ENCODE data around the gene SMARCD1.

Gene SMARCD1

DNA sequence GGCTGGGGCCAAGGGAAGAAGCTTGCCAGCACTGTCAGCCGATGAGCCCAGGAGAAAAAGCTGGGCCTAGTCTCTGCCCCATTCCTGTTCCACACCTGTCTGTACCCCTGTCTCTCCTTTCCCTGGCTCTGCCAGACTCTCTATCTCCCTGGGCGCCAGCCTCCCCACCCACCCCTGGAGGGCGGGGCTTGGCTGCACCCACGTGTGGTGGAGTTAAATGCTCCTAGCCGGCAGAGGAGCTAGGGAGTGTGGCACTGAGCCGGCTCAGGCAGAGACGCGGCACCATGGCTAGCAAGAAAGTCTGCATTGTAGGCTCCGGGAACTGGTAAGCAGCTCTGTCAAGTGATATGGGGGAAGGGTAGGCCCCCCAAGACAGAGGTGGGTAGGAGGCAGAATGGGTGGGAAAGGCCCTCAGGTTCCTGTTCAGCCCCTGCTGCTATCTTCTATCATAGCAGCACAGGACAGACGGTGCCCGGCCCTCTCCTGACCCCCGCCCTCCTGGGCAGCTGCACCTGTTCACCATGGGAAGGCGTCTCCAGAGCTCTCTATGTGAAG, 18.7 kb downstream of the SMARCD1 start, which contains the start of gene GPD1:
TSS of gene GPD1 (plus strand) at position 242 of the 555 bp plus-strand sequence. CDS start at position 285, 43 bp downstream.
- in situ Hi-C loops (cut with MboI; ENCODE audit: low sequenced_read_pairs) = no loop called here

DNA sequence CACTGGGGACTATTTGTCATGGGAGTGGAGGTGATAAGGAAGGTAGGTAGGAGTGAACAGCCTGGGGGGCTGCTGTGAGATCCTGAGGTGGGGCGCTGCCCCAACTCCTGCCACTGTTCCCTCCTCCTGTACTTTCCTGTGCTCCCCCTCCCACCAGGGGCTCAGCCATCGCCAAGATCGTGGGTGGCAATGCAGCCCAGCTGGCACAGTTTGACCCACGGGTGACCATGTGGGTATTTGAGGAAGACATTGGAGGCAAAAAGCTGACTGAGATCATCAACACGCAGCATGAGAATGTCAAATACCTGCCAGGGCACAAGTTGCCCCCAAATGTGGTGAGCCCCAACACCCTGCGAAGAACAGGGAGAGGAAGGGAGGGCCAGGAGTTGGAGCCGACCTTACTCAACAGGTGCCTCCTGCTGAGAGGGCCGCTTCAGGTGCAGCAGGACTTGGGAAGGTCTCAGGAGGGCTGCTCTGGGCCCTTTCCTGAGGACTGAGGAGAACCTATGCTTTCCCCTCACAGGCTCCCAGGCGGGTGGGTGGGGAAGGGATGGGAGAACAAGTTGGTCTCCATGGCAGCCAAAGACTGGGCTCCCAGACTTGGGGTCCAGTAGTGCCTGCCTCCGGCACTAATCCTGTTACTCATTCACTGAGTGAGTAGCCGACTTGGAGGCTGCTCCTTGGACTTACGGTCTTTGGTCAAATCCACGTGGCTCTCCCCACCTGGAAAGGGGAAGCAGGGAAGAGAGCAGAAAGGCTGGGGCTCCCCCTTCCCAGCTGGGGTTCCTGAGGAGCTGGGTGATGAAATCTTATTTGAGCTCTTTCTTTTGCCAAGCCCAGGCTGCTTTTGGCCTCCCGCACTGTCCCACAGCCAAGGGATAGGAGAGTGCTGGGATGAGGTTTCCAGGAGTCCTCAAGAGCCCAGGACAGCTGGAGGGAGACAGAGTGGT, 19.6 kb downstream of the SMARCD1 start:
- in situ Hi-C loops (cut with MboI; ENCODE audit: low sequenced_read_pairs) = no loop called here

DNA sequence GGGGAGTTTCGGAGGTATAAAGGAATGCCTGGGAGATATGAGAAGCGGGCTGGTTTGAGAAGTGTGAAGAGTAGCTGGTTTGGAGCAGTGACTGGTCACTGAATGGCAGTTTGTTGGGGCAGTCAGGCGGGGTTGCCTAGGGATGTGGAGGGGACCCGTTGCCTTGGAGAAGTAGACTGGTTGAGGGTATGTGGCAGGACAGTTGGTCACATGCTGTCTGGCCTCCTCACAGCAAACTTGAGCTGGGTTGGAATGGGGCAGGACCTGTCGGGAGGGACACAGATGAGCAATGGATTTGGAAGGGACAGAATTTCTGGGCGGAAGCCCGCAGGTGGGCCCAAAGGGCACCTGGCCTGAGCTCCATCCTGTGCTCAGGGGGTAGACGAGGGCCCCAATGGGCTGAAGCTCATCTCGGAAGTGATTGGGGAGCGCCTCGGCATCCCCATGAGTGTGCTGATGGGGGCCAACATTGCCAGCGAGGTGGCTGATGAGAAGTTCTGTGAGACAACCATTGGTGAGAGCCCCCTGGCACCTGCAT, 20.8 kb downstream of the SMARCD1 start:
- in situ Hi-C loops (cut with MboI; ENCODE audit: low sequenced_read_pairs) = no loop called here

DNA sequence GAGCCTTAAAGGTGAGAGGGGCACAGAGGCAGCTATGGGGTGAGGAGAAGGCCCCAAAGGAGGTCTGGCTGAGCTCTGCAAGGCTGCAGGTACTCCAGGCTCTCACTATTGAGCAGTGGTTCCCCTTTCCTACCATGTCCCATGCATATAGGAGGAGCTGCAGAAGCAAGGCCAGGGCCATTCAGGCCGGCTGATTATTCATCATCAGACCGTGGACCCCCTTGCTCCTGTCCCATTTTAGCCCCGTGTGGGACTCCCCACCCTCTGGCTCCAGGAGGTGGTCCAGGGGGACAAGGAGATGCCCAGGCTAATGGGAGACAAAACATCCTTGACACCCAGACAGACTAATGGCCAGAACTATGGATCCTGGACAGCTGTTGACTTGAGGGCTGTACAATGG, 21.8 kb downstream of the SMARCD1 start:
- in situ Hi-C loops (cut with MboI; ENCODE audit: low sequenced_read_pairs) = no loop called here

DNA sequence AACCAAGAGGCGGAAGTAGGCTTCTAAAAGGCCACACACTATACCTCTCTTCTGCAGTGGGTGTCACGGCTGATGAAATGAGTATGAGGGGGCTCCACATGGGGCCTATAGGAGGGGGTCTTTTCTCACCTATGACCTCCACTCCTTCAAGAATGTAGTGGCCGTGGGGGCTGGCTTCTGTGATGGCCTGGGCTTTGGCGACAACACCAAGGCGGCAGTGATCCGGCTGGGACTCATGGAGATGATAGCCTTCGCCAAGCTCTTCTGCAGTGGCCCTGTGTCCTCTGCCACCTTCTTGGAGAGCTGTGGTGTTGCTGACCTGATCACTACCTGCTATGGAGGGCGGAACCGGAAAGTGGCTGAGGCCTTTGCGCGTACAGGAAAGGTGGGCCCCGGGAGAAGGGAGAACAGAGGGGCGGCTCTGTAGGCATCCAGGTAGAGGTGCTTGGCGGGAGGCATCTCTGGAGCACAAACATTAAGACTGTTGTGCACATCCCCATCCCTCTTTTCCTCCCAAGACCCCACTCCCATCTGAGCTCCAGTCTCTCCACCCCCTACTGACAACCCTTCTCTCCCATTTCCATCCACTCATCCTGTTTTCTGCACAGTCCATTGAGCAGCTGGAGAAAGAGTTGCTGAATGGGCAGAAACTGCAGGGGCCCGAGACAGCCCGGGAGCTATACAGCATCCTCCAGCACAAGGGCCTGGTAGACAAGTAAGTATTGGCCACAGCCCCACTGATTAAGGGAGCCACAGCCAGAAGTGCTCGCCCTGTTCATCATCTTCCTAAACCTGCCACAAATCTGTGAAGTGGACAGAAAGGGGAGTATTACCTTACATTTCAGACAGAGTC, 22.5 kb downstream of the SMARCD1 start:
- in situ Hi-C loops (cut with MboI; ENCODE audit: low sequenced_read_pairs) = no loop called here

DNA sequence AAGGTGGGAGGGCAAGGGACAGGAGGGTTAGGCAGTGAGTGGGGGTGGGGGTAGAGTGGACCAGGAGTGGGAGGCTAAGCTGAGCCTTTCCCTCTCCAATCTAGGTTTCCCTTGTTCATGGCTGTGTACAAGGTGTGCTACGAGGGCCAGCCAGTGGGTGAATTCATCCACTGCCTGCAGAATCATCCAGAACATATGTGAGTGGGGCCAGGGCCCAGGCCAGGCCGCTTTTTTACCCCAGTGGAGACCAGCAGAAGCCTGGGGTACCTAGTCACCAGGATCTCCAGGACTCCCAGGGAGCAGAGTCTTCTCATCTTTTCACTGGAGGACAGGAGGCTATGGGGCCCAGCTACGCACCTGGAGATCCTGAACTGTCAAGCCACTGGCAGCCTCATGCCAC, 24.2 kb downstream of the SMARCD1 start:
- in situ Hi-C loops (cut with MboI; ENCODE audit: low sequenced_read_pairs) = no loop called here

DNA sequence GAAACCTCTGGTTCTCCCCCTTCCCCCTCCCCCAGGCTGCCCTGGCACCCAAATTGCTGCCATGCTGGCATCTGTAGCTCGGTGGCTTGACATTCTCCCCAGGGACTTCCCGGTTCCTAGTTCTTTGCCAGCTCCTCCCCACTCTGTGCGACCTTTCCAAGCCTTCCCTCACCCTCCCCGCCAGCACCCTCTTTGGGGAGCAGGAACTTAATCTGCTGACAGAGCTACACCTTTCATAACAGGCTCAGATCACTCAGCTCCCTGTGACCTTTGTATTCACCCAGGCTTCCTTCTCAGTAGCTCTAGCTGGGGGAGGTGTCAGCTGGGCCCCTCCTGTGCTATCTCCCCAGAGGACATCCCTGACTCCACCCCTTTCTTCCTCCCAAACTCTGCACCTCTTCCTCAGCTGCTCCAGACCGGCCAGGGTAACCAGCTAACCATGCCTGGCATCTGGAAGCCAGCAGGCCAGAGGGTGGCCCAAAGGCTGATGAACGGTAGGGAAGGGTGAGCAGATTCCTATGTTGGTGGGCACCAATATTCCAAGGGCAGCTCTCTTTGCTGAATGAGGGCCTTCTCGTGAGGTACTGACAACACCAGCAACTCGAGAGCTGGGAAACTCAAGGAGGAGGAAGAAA, 25.1 kb downstream of the SMARCD1 start:
- in situ Hi-C loops (cut with MboI; ENCODE audit: low sequenced_read_pairs) = no loop called here

DNA sequence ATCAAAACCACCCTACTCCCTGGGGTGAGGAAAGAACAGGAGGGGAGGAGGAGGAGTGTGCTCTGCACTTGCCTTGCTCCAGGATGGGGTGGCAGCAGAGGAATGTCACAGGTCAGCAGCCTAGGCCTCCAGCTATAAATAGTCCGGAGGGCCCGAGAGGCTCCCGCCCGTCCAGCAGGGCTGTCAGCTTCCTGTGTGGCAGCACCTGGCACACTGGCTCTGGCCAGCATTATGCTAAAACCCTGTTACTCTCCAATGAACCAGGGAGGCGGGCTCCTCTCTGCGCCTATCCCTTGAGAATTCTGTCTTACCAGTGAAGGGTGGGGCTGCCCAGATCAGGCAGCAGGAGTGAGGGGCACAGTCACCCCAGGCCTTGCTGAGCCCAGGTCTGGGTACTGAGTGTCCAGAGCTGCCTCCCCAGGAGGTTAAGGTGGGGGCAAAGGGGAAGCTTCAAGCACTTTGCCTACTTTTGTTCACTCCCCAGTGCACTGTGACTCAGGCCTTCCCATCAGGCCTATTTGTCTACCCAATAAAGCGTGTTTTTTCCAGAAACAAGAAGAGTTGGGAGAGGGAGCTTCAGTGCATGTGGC, 25.7 kb downstream of the SMARCD1 start:
- in situ Hi-C loops (cut with MboI; ENCODE audit: low sequenced_read_pairs) = no loop called here

DNA sequence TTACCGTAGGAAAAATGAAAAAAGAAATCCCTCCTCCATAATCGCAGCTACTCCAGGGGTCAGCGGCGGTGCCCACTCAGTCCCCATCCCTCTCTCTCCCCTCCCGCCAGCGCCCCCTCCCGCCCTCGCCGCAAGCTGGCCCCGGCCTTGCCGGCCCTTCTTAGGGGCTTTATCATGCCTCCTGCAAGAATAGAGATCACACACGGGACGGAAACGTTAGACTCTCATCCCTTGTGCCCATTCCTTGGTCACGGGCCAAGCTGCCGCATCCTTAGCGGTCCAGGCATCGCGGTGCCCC, 26.2 kb downstream of the SMARCD1 start:
- in situ Hi-C loops (cut with MboI; ENCODE audit: low sequenced_read_pairs) = no loop called here

DNA sequence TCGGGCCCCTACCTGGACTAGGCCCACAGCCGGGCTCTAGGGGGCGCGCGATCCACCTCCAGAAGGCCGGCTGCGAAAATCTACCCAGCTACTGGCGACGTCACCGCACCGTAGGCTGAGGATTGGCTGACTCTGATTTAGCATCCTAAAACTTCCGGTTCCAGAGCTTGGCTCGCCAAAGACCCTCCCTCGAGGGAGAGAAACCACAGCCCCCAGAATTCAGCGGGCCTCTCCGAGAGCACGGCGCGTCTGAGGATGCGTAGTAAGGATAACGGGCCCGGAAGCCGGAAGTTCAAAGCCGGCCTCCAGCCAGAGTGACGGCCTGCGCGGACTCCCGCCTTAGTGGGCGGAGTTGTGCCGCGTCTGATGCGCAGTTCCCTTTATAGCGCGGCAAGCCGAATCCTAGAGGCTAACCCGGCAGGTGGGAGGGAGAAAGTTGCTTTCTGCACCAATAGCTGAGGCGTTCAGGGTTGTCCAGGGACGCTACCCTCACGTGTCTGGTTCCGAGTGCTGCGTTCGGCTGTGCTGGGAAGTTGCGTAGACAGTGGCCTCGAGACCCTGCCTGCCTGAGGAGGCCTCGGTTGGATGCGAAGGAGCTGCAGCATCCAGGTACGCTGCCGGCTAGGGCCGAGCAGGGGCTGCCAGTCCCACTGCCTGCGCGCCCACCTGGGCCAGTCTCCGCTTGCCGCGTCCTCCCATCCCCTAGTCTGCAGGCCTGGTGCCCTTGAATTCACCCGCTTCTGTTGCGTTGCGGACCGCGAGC, 26.7 kb downstream of the SMARCD1 start, which contains the start of gene COX14:
TSS of gene COX14 (plus strand) at position 544 of the 763 bp plus-strand sequence. CDS start 7,808 bp downstream, outside the sequence.
- in situ Hi-C loops (cut with MboI; ENCODE audit: low sequenced_read_pairs) = no loop called here

DNA sequence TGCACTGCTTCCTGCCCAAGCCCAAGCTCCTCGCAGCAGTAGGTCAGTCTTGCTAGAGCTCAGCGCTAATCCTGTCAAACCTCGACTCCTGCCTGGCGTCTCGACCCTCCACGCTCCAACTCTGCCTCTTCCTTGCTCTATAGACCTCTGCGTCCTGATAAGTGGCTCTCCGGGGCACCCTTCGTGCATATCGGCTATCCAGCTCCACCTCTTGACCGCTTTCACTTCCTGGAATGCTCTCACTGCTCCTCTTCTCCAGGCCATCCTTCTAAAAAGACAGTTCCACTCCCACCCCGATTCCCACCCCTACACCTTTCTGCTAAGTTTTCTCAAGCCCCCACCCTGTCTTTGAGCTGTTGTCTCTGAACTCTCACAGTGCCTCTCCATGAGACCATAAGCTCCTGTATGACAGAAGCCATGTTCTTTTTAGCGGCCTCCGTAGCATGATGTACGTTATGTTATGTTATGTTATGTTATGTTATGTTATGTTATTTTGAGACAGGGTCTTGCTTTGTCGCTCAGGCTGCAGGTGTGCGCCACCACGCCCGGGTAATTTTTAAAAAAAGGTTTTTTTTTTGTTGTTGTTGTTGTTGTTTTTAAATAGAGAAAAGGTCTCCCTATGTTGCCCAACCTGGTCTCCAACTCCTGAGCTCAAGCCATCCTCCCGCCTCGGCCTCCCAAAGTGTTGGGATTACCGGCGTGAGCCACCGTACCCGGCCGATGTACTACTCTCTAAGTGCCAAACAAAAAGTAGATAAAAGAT, 27.5 kb downstream of the SMARCD1 start:
- in situ Hi-C loops (cut with MboI; ENCODE audit: low sequenced_read_pairs) = no loop called here

DNA sequence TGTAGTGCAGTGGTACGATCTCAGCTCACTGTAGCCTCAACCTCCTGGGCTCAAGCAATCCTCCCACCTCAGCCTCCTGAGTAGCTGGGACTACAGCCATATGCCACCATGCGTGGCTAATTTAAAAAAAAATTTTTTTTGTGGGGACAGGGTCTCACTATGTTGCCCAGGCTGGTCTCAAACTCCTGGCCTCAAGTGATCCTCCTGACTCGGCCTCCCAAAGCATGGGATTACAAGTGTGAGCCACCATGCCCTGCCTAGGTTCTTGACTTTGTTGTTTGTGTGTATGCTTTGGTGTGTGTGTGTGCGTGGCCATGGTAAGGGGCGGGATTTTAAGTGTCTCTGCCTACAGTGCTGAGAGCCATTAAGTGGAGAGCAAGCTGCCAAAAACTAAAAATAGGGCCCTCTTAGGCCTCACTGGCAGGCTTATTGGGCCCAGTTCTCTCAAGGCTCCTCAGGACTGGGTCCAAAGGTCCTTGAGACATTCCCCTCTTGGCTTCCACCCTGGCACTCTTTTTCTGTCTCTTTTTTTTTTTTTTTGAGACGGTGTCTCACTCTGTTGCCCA, 32.0 kb downstream of the SMARCD1 start:
- in situ Hi-C loops (cut with MboI; ENCODE audit: low sequenced_read_pairs) = no loop called here

DNA sequence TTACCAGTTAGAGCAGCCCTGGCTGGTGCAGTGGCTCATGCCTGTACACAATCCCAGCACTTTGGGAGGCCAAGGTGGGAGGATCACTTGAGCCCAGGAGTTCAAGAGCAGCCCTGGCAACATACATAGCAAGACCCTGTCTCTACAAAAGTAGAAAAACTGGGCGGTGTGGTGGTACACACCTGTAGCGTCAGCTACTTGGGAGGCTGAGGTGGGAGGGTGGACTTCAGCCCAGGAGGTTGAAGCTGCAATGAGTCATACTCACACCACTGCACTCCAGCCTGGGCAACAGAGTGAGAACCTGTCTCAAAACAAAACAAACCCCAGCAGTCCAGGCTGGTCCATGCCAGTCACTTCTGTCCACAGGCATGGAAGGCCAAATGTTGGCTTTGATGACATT, 34.2 kb downstream of the SMARCD1 start:
- in situ Hi-C loops (cut with MboI; ENCODE audit: low sequenced_read_pairs) = no loop called here

DNA sequence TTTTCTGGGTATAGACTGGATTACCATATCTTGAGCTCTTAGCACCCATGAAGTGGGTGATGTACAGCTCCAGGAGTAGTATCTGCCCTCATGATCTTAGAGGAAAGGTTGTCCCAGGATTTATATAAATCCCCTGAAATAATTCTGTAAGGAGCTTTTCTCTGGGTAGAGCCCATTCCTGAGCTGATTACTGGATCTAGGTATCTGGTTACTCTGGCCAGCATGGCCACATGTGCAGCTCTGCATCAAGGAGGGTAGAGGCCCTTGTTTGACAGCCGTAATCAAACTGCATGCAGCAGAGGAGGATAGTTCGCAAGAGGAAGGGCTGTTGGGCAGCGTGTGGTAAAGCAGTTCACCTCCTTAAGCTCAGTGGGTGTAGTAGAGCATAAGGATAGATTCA, 35.4 kb downstream of the SMARCD1 start:
- in situ Hi-C loops (cut with MboI; ENCODE audit: low sequenced_read_pairs) = no loop called here

DNA sequence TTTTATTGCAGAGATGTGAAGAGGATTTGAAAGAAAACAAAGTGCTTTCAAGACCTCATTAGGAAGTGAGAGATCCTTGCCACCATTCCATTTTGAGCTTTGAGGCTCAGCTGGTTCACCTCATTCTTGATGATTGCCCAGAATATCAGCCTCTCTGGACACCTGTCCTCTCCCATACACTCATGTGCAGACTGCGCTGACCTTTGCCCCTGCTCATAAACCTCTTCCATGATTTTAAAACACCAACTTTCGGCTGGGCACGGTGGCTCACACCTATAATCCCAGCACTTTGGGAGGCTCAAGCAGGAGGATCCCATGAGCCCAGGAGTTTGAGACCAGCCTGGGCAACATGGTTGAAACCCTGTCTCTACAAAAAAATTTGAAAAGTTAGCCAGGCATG, 35.8 kb downstream of the SMARCD1 start:
- in situ Hi-C loops (cut with MboI; ENCODE audit: low sequenced_read_pairs) = no loop called here

DNA sequence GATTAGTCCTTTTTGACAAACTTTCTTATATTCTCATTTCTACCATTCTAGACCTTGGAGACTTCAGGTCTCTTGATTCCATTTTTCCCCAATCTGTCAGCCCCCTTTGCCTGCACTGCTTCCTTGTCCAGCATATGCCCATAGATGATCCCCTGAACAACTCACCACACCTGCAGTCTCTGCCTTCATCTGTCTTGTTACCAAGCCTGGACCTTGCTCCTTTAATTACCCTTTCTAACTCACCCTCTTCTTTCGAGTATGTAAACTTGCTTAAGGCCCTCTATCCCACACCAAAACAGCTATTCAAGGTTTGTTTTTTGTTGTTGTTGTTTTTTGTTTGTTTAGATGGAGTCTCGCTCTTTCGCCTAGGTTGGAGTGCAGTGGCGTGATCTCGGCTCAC, 36.5 kb downstream of the SMARCD1 start:
- in situ Hi-C loops (cut with MboI; ENCODE audit: low sequenced_read_pairs) = no loop called here

DNA sequence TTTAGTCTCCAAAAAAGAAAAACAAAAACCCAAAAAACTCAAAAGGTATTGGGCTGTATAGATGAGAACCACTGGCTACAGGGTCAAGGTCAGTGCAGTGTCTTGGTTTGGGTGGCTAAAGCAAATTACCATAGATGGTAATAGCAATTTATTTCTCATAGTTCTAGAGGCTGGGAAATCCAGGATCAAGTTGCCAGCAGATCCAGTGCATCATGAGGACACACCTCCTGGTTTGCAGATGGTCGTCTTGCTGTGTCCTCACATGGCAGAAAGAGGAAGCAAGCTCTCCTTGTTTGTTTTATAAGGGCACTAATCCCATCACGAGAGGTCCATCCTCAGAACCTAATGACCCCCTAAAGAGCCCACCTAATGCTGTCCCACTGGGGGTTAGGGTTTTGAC, 38.1 kb downstream of the SMARCD1 start:
- in situ Hi-C loops (cut with MboI; ENCODE audit: low sequenced_read_pairs) = no loop called here

DNA sequence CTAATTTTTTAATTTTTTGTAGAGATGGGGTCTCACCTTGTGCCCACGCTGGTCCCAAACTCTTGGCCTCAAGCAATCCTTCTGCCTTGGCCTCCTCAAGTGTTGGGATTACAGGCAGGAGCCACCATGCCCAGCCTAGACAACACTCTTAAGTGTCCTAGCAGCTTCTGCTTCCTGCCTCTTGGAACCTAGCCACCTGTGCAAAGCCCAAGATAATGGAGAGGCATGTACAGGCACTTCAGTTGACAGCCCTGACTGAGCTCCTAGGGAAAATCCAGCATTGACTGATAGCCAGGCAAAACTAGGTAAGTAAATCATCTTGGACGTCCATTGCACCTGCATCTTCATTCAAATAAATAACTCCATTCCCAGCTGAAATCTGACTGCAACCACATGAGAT, 42.4 kb downstream of the SMARCD1 start:
- in situ Hi-C loops (cut with MboI; ENCODE audit: low sequenced_read_pairs) = no loop called here

DNA sequence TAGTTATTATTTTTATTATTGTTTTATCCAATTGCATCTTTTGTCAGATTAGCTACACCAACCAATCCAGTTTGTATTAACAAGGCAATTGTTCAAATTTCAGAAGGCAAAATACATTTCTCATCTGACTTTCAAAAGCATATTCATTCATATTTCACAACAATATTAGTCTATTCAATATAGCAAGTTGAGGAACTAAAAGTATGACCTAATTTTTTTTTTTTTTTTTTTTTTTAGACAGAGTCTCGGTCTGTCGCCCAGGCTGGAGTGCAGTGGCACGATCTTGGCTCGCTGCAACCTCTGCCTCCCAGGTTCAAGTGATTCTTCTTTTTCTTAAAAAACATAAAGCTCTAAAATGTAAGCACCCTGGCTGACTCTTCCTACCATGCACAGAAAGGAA, 44.1 kb downstream of the SMARCD1 start:
- in situ Hi-C loops (cut with MboI; ENCODE audit: low sequenced_read_pairs) = no loop called here
